Central memory CD4-positive, alpha-beta T cell (primary cell): Measurements from ENCODE around the gene FOXO3.
"Not testable (repeated sequence)": the region's sequence is repeated elsewhere in the genome, so short reads cannot be mapped to it uniquely, and the experiment has no call there.

Experiments used
- DNase-seq: peaks from one replicate; pipeline ENCODE4 v3.0.0; 2022

Gene FOXO3

GRCh38 chr6:108556250-108556649 lies 4.5 kb upstream of the FOXO3 start:
- no peak for DNase-seq

- DNase-seq = no peak
Observed at GRCh38 chr6:108556866-108557493, 3.7 kb upstream of the FOXO3 start.

GRCh38 chr6:108557494-108558371 lies 3.0 kb upstream of the FOXO3 start:
- peak; percentile 82 for DNase-seq

- DNase-seq = peak; percentile 98
Observed at GRCh38 chr6:108558372-108559096, 2.2 kb upstream of the FOXO3 start.

GRCh38 chr6:108559097-108559883 lies 1.4 kb upstream of the FOXO3 start:
- DNase-seq = peak; percentile 91

GRCh38 chr6:108559884-108560462 lies 744 bp upstream of the FOXO3 start:
- DNase-seq = peak; percentile 48

- DNase-seq = not testable (repeated sequence)
Observed at GRCh38 chr6:108561309-108561647, 561 bp downstream of the FOXO3 start.

- no peak for DNase-seq
Observed at GRCh38 chr6:108561742-108562502, 1.2 kb downstream of the FOXO3 start.

GRCh38 chr6:108562503-108562993 lies 1.8 kb downstream of the FOXO3 start:
- no peak for DNase-seq

- DNase-seq = no peak
Observed at GRCh38 chr6:108563292-108563691, 2.6 kb downstream of the FOXO3 start.

- no peak for DNase-seq
Observed at GRCh38 chr6:108564178-108564577, 3.5 kb downstream of the FOXO3 start.

- DNase-seq = peak; percentile 69
Observed at GRCh38 chr6:108565091-108565766, 4.5 kb downstream of the FOXO3 start.

GRCh38 chr6:108565893-108566292 lies 5.2 kb downstream of the FOXO3 start:
- DNase-seq = no peak

GRCh38 chr6:108566406-108566805 lies 5.7 kb downstream of the FOXO3 start:
- no peak for DNase-seq

- DNase-seq = no peak
Observed at GRCh38 chr6:108568101-108568500, 7.4 kb downstream of the FOXO3 start.

GRCh38 chr6:108568551-108569305 lies 8.0 kb downstream of the FOXO3 start:
- no peak for DNase-seq

GRCh38 chr6:108570517-108570916 lies 9.8 kb downstream of the FOXO3 start:
- DNase-seq = no peak

GRCh38 chr6:108574457-108575141 lies 13.9 kb downstream of the FOXO3 start:
- no peak for DNase-seq

GRCh38 chr6:108575905-108576494 lies 15.3 kb downstream of the FOXO3 start:
- no peak for DNase-seq
